Stimulated activated CD4-positive, alpha-beta T cell treated with anti-CD3 and anti-CD28 coated beads, Interleukin-12 subunit alpha, Interleukin-12 subunit beta, amount 100 ng/mL, for 24 hours (primary cell): ENCODE results near the gene SMIM13.
A peak's percentile ranks its signal among the peaks of the same experiment; 100 is the strongest.
"Not testable (repeated sequence)": the region's sequence is repeated elsewhere in the genome, so short reads cannot be mapped to it uniquely, and the experiment has no call there.

Source experiments
- DNase-seq, 2 experiments: peaks; one replicate each; pipeline ENCODE4 v3.0.0-alpha.2; 2020; ENCODE audit warnings: low read depth in 2 of 2

SMIM13 gene

DNA sequence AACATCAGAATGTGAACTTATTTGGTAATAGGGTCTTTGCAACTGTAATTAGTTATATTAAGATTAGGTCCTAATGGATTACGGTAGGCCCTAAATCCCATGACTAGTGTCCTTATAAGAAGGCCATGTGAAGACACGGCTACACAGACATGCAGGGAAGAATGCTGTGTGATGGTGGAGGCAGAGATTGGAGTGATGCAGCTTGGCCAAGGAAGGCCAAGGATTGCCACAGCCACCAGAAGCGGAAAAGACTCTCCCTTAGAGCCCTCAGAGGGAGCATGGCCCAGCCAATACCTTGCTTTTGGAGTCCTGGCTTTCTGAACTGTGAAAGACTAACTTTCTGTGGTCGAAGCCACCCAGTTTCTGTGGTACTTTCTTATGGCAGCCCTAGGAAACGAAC, 9.7 kb upstream of the SMIM13 start:
- no peak for DNase-seq

DNA sequence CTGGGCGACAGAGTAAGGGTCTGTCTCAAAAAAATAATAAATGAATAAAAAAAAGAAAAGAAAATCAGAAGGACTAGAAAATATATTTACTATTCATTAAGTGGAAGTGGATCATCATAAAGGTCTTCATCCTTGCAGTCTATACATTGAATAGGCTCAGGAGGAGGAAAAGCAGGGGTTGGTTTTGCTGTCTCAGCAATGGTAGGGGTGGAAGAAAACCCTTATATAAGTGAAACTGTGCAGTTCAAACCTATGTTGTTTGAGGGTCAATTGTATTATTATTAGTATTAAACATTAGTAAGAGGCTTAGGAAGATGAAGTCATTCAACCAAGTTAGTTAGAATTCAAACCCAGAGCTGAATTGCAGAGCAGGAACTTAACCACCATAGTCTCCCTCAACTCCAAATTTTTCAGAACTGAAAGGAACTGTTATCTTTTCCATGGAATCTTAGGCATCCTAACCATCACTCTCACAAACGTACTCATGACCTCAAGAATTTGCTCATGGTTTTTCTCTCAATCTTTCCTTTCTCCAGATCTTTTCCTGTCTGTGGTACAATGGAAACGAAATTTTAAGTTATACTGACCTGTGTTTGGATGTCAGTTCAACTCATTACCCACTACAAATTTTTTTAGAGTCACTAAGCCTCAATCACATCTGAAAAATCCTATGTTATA, 7.7 kb upstream of the SMIM13 start:
- DNase-seq: no peak

DNA sequence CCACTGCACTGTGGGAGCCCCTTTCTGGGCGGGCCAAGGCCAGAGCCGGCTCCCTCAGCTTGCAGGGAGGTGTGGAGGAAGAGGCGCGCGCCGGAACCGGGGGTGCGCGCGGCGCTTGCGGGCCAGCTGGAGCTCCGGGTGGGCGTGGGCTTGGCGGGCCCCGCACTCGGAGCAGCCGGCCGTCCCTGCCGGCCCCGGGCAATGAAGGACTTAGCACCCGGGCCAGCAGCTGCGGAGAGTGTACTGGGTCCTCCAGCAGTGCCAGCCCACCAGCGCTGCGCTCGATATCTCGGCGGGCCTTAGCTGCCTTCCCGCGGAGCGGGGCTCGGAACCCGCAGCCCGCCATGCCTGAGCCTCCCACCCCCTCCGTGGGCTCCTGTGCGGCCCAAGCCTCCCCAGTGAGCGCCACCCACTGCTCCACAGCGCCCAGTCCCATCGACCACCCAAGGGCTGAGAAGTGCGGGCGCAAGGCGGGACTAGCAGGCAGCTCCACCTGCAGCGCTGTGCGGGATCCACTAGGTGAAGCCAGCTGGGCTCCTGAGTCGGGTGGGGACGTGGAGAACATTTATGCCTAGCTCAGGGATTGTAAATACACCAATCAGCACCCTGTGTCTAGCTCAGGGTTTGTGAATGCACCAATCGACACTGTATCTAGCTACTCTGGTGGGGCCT, 6.4 kb upstream of the SMIM13 start:
- not testable (repeated sequence) for DNase-seq

- DNase-seq: no peak
Observed at GRCh38 chr6:11089695-11090094, 3.9 kb upstream of the SMIM13 start.

DNA sequence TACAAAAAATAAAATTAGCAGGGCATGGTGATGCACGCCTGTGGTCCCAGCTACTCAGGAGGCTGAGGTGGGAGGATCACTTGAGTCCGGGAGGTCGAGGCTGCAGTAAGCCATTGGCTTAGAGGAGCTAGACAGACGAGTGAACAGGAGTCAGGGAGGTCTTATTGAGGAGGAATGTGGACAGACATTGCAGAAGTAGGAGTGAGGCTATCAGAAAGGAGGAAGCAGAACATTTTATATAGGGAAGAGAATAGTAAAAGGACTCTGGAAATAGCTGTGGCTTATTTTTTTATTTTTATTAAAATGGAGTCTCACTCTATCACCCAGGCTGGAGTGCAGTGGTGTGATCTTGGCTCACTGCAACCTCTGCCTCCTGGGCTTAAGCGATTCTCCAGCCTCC, 2.5 kb upstream of the SMIM13 start:
- DNase-seq: not testable (repeated sequence)

GRCh38 chr6:11092668-11093375, 812 bp upstream of the SMIM13 start:
- peak in 1 of 2 experiments; percentile 18 for DNase-seq

GRCh38 chr6:11093376-11093625, 333 bp upstream of the SMIM13 start:
- DNase-seq: no peak

- peak; percentile 15 to 43 for DNase-seq
Observed at GRCh38 chr6:11094411-11094851, 797 bp downstream of the SMIM13 start.

- no peak for DNase-seq
Observed at GRCh38 chr6:11094941-11095340, 1.3 kb downstream of the SMIM13 start.

DNA sequence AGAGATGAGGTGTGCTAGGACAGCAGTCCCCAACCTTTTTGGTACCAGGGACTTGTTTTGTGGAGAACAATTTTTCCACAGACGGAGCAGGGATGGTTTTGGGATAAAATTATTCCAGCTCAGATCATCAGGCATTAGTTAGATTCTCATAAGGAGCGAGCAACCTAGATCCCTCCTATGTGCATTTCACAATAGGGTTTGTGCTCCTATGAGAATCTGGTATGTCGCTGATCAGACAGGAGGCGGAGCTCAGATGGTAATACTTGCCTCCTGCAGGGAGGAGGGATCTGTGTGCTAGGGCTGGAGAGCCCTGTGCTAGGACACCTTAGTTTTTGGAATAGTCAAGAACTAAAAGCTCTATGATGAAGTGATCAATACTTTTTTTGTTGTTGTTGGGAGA, 2.5 kb downstream of the SMIM13 start:
- no peak for DNase-seq

GRCh38 chr6:11097476-11097875, 3.8 kb downstream of the SMIM13 start:
- DNase-seq: no peak

- DNase-seq: no peak
Observed at GRCh38 chr6:11098004-11098403, 4.4 kb downstream of the SMIM13 start.

DNA sequence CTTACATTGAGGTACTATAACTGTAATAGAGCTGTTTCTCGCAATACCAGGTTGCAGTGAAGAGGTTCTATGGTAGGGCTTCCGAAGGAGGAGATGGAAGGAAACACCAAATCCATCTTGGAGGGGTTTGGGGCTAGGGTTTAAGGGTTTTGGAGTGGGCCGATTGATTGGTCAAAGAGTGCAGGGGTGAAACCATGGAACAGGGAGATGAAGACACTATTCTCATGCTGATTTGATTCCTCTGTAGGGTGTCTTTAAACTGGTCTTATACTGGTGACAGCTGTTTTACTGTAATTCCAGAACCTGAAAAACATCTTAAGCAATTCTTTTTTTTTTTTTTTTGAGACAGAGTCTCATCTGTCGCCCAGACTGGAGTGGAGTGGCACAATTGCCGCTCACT, 7.8 kb downstream of the SMIM13 start:
- no peak for DNase-seq

DNA sequence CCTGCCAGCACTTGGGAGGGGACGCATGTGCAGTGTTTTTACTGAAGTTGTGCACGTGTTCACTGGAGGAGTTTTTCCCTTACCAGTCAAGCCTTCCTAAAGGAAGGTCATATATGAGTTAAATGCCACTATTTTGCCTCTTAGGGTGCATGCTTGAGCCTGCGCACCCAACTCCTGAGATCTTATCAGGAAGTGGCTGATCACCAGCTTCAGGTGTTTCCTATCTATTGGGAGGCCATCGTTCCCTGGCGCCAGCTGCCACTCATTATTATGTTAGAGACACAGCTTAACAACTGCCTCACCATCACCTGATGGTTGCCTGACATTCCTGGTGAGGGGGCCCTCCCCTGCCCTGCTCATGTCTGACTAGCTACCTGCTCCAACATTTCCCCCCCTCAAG, 9.4 kb downstream of the SMIM13 start:
- no peak for DNase-seq

- DNase-seq: no peak
Observed at GRCh38 chr6:11108726-11109125, 15.1 kb downstream of the SMIM13 start.

DNA sequence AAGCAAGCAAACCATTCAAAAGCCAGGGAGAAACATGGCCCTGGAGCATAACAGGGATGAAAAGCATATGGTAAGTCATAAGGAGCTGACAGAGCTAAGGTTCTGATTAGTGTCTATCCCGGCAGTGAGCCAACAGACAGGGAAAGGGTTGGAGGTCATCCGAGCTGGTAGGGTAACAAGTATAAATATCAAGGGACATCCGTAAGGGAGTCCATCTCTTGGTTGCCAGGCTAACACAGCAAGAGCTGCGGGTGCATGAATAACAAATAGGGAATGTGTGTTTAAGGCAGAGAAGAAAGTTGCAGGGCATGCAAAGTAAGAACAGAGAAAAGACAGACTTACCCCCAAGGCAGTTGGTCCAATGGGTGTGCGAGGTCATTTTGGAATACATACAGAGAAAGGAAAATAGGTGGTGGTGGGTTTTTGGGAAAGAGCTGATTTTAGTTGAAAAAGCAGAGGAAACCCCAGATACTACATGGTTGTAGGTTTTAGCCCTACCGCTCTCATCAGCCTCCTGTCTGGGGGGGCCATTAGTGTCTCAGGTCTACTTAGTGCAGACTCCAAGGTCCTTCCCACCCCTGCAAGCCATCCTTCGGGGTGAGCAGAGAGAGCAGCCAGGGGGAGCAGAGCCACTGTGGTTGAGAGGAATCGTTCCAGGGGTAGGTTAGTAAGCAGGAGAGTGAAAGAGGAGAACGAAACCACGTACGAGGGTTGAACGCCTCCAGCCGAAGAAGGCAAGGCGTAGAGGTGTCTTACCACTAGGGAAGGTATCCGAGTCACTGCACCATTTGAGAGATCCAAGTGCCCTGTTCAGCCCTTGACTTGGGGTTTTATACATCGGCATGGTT, 17.5 kb downstream of the SMIM13 start, which contains the start of gene ERVFRD-1:
ERVFRD-1 (minus strand) TSS at position 805 of the 848 bp plus-strand sequence. CDS start 6,415 bp downstream, outside the sequence.
- DNase-seq: no peak

DNA sequence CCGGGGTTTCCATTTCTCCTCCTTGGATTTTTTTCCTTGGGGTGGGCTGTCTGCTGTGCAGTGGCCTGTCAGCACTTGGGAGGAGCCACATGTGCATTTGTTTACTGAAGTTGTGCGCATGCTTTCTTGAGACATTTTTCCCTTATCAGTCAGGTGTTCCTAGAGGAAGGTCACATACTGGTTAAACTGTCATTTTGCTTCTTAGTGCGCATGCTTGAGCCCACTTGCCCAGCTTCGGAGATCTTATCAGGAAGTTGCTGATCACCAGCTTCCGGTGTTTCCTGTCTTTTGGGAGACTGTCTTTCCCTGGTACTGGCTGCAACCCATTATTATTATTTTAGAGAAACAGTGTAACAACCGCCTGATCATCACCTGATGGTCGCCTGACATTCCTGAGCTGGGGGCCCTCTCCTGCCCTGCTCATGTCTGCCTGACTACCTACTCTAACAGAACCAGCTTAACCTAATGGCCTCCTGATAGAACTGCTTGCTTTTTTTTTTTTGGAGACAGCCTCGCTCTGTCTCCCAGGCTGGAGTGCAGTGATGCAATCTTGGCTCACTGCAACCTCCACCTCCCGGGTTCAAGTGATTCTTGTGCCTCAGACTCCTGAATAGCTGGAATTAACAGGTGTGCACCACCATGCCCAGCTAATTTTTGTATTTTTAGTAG, 18.3 kb downstream of the SMIM13 start:
- DNase-seq: no peak

DNA sequence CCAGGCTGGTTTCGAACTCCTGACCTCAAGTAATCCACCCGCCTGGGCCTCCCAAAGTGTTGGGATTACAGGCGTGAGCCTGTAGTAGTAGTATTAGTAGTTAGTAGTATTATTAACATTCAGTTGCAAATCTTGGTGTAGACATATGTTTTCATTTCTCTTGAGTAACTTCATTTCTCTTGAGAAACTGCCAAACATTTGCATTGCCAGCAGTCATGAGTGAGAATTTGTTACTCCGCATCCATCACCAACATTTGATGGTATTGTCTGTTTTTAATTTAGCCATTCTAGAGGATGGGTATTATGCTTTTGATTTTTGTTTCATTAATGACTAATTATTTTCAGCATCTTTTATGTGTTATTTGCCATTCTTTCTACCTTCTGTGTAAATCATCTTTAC, 19.4 kb downstream of the SMIM13 start:
- DNase-seq: no peak

DNA sequence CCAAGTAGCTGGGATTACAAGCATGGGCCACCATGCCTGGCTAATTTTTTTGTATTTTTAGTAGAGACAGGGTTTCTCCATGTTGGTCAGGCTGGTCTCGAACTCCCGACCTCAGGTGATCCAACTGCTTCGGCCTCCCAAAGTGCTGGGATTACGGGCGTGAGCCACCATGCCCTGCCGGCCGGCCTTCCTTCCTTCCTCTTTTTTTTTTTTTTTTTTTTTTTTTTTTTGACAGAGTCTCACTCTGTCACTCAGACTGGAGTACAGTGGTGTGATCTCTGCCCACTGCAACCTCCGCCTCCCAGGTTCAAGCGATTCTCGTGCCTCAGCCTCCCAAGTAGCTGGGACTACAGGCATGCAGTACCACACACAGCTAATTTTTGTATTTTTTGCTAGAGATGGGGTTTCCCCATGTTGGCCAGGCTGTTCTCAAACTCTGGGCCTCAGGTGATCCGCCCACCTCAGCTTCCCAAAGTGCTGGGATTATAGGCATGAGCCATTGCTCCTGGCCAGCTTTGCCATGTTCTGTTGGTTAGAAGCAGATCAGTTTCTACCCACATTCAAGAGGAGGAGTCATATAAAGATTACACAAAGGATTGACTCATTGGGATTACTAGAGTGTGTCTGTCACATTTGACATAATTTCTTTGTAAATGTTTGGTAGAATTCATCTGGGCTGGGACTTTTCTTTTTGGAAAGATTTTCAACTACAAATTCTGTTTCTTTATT, 22.3 kb downstream of the SMIM13 start:
- DNase-seq: not testable (repeated sequence)

- no peak for DNase-seq
Observed at GRCh38 chr6:11120271-11121005, 26.8 kb downstream of the SMIM13 start.
